Measurements from ENCODE around the gene SASH1.

SASH1 gene

DNA sequence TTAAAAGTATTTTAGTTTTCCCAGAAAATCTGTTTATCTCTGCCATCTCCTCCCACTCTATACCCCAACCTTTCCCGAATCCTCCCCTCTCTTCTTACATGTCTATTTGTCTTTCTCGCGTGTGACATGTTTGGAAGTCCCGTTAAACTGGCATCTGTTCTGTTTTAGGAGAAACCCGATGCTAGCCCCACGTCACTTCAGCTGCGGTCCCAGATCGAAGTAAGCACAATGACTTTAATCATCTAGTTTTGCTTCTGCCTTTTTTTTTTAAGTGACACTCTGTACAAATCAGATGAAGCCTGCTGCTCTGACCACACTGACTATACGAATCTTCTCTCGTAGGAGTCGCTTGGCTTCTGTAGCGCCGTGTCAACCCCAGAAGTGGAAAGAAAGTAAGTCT lies 97.4 kb downstream of the SASH1 start:
- DNase-seq = no peak

DNA sequence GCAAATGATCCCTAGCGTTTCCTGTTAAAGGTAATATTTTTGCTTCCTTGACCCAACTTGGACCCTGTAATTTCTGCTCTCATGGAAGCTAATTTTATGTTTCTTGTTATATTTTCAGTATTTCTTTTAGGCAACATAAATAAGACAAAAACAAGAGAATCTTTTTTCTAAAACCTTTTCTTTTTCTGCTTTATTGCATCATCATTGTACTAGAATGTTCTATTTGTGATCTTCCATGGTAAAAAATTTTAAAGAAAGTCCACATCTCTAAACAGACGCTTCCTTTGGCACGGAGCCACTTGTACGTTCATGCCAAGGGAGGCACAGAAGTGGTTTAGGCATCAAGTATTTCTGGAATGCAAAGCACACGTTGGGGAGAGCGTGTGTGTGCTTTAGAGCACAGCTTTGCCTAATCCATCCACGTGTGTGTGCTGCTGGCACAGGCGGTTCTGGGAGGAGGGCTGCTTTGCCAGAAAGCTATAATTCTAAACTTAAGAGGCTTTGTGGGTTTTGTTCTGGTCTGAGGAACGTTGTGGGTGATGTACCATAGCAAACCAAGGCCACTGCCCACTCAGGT lies 98.3 kb downstream of the SASH1 start:
- DNase-seq = no peak

- DNase-seq = no peak
These were observed 98.8 kb downstream of the SASH1 start for GRCh38 chr6:148441454-148441911.

DNA sequence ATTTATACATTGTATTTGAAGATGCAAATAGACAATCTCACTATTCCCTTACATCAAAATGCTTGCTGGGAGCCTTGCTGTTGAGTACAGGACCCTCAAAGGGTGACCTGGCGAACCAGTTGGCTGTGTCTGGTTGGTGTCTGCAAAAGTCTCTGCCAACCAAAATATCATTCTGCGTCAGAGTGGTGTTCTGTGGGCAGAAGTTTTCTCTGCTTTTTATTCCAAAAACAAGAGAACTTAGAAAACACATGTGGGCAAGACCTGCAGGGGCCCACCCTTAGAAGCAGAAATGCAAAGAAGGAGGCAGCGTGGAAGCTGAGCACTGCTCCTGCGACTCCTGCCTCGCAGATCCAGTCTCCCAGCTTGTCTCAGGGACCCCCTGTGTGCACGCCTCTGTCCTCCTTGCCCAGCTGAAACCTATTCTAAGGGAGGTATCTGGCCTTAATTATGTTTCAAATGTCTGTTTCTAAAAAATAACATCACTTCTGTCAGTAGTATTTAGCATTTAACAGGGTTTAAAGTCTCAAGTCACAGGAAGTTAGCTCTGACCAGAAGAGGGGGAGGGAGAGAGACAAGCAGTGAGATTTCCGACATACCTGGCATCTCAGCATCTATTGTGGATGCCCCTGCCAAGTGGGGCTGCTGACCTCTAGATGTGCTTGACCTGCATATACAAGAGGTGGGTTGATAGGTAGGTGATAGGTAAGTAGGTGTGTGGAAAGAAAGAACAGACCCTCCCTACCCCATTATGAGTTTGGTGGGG lies 101.3 kb downstream of the SASH1 start:
- DNase-seq = no peak

- DNase-seq = no peak
These were observed 102.5 kb downstream of the SASH1 start for GRCh38 chr6:148445116-148445515.

GRCh38 chr6:148445620-148446019 lies 103.0 kb downstream of the SASH1 start:
- no peak for DNase-seq

- no peak for DNase-seq
These were observed 104.0 kb downstream of the SASH1 start for GRCh38 chr6:148446681-148447080.

DNA sequence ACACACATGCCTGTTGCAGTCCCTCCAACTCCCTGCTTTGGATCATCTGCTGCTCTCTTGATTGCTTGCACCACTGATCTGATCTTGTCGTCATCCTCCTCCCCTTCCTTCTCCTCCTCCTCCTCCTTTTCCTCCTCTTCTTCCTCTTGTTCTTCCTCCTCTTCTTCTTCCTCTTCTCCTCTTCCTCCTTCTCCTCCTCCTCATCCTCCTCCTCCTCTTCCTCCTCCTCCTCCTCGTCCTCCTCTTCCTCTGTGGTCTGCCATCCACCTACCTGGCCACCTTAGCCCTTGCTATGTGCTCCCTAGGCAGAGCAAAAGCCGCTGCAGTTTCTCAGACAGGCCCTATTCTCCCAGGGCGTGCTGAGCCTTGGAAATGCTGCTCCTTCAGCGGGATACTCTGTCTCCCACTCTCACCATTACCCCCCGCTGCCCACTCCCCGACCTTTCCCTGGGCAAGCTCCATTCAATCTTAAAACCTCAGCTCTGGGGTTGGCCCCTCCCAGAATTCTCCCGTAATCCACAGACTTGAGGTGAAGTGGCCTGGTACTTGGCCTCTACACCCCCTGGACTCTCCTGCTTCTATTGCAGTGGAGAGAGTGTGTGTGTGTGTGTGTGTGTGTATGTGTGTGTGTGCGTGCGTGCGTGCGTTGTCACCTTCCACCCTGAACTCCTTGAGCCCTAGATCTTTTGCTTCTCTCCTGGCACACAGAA lies 105.0 kb downstream of the SASH1 start:
- no peak for DNase-seq

DNA sequence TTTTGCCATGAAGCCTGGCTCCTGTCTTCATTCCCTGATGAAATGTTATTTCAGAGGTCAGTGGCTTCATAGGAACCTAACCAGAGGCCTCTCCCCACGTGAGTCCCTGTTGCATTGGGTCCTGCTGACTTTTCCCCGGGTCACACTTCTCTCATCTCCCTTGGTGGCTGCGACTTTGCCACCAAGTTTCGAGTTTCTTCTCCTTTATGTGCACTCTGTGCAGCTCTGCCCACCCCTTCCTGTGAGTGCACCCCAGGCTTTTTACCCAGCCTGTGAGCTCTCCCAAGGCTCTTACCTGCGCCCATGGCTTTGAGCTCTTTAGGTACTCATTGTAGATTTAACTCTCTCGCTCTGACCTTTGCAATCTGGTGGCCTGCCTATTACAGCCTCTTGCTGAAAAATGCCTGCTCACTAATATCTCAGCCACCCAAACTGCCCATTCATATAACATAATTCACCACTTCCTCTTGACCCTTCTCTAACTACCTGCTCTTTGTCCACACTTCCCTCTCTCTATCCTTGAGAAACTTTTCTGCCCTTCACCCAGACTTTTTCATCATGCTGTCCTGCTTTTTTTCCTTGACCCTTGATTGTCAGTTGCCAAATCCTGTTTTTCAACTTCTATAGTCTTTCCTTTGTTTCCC lies 105.9 kb downstream of the SASH1 start:
- no peak for DNase-seq

- no peak for DNase-seq
These were observed 108.2 kb downstream of the SASH1 start for GRCh38 chr6:148450866-148451265.

GRCh38 chr6:148451690-148452089 lies 109.1 kb downstream of the SASH1 start:
- DNase-seq = no peak

DNA sequence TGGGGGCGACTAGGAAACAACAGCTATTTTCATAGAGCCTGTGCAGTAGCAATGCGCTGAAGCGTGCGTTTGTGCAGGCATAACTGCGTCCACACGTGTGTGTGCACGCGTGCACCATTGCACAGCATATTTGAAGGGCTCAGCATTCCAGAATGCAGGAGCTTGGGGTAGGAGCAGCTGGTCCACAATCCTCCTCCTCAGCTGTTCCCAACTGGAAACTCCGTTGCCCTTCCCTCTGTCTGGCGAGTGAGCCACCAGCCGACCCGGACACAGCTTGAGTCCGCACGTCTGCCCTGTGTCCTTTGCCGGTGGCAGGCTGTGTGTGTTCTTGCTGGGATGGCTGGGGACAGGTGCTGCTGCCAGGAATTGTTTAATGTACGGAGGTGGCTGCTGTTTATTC lies 110.2 kb downstream of the SASH1 start:
- no peak for DNase-seq

DNA sequence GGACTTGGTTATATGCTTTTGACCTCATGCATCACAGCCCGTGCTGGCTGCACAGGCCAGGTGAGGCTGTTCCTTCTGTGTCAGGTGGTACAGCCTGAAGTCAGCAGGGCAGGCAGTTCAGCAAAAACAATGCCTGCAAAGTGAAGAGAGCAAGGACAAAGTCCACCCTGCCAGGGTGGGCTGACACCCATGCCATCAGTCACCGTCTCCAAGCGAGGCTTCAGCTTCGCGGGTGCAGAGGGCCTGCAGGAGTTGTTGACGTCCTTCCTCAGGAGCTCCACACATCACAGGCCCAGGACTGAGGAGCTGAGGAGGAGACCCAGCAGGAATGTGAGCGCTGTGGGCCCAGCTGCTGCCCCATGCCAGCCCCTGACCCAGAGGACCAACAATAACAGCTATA lies 111.3 kb downstream of the SASH1 start:
- DNase-seq = no peak

- DNase-seq = no peak
These were observed 112.6 kb downstream of the SASH1 start for GRCh38 chr6:148455225-148455624.

- no peak for DNase-seq
These were observed 113.3 kb downstream of the SASH1 start for GRCh38 chr6:148455674-148456558.

DNA sequence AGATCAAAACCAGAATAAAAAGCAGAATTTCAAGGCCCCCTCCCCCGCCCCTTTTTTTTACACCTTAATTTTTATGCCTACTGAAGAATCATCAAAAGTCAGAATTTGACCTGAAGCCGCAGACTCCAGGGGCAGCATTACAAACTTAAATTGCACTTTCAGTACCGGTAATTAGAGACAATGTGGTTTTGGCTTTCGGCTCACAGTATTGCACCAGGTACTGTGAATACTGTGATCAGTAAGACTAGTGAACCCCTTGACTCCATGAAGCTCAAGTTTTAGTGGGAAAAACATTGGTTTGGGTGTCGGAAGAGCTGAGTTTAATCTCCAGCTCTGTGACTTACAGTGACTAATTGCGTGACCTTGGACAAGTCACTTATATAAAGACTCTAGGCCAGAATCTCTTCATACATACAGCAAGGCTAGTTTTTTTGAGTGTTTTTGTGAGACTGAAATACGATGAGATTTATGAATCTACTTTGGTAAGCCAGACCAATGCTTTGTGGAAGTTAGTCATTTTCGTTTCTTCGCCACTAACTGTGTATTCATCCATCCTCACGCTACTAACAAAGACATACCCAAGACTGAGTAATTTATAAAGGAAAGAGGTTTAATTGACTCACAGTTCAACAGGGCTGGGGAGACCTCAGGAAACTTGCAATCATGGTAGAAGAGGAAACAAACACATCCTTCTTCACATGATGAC lies 114.7 kb downstream of the SASH1 start:
- DNase-seq = no peak

DNA sequence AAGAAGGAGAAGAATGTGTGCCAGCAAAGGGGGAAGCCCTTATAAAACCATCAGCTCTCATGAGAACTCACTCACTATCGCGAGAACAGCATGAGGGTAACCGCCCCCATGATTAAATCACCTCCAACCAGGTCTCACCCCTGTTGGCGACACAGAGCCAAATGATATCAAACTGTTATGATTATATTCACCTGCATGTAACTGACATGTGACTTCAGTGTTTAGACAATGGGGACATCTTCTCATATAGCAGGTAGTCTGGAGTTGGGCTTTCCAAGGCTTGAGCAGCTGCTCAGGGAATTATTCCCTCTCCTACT lies 115.2 kb downstream of the SASH1 start:
- DNase-seq = no peak

- DNase-seq = no peak
These were observed 116.6 kb downstream of the SASH1 start for GRCh38 chr6:148459238-148459637.

DNA sequence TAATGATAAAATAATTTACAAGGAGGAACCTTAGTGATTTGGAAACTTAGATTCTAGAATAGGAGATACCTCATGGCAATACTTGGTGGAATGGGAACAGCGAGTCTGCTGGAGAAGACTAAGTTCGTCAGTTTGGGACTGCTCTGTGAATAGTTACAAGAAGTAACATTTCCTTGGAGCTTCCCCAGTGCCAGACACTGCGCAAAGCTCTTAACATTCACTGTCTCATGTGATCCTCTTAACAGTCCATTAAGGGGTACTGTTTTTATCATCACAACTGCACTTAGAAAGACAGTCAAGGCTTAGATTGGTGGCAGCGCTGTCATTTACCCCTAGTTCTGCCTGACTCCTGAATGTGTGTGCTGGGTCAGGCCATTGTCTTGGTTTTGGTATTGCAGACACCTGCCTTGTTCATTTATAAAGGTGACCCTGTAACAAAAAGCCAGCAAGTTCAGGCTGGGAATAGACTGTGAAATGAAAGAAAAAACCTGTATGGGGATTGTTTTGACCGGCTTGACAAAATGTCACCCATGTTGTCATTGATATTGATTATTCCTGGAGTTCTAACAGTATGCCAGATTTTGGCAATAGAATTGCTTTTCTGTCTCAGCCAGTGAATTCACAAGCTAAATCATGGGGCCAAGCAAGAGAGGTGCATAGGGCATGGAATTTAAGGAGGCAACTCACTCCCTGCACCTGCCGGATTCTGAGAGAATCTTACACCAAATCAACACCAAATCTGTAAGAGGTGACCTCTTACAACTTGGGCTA lies 118.4 kb downstream of the SASH1 start:
- no peak for DNase-seq

DNA sequence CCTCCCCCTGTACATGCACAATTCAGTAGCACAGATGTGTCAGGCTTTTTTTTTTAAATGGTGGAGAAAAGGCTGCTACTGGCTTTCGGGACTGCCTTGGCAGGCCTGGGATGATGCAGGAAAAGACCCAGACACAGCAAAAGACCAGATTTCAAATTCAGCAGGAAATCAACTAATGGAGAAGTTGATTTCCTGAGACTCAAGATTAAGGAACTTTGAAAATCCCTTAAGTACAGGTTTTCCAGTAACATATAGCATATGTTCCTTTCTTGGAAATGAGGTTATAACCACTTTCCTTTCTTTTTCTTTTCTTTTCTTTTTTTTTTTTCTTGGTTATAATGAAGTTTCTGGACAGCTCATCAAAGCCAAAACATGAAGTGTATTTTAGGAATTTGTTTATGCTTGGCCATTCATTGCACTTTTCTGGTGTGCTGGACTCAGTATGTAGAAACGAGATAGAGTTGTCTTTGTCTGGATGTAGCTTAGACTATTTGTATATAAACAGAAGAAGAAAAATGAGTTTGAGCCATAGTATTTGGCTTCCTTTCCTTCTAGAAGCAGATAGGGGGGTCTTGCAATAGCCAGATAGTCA lies 119.4 kb downstream of the SASH1 start:
- DNase-seq = no peak

GRCh38 chr6:148463671-148464070 lies 121.0 kb downstream of the SASH1 start:
- DNase-seq = no peak

Measured in KG1 (cell line).